ENCODE data around the gene MELTF. TPM values are rescaled to one million over a fixed set of nuclear protein-coding genes. Genes with fewer than 3 reads are reported as not detected.

Gene MELTF
- total RNA-seq, 1 donor from 2014 or later, result 21.6 TPM

DNA sequence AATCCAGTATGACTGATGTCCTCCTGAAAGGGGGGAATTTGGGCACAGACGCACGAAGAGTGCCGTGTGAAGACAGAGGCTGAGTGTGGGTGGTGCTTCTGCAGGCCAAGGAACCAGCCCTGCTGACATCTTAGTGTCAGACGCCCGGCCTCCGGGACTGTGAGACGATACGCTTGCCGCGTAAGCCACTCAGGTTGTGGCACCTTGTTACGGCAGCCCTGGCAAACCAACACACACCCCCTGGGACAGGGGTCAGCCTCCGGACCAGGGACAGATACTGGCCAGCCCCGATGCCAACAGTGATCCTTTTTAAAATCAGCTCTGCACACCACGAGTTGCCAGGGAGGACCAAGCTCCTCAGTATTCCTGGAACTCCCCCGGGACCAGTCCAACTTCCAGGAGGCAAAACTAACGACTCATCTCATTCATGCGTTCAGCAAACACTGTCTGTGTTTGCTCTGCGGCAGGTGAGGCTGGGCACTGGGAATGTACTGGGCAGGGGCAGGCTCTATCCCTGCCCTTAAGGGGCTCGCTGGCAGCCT is 39.8 kb downstream of the MELTF start:
- no peaks in the 10 kb centered on the region for H3K4me1 ChIP-seq
- H3K36me3 ChIP-seq, result no peaks in the 10 kb centered on the region
- no peak overlapping the region for H3K4me3 ChIP-seq
- H3K27me3 ChIP-seq, result no peaks in the 10 kb centered on the region
- intact Hi-C loops (cut with DNase I), result no loop called here
- no peaks in the 10 kb centered on the region for H3K9me3 ChIP-seq
- TF ChIP-seq, protein P1, sequence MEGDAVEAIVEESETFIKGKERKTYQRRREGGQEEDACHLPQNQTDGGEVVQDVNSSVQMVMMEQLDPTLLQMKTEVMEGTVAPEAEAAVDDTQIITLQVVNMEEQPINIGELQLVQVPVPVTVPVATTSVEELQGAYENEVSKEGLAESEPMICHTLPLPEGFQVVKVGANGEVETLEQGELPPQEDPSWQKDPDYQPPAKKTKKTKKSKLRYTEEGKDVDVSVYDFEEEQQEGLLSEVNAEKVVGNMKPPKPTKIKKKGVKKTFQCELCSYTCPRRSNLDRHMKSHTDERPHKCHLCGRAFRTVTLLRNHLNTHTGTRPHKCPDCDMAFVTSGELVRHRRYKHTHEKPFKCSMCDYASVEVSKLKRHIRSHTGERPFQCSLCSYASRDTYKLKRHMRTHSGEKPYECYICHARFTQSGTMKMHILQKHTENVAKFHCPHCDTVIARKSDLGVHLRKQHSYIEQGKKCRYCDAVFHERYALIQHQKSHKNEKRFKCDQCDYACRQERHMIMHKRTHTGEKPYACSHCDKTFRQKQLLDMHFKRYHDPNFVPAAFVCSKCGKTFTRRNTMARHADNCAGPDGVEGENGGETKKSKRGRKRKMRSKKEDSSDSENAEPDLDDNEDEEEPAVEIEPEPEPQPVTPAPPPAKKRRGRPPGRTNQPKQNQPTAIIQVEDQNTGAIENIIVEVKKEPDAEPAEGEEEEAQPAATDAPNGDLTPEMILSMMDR (IDR thresholded peaks at IDR 0.05), result no peak
- no peak for DNase-seq (ENCODE audit: low spot score in 2 of 2)
- H3K27ac ChIP-seq, result no peak overlapping the region

GRCh38 chr3:196988241-196989029 is 41.2 kb downstream of the MELTF start:
- H3K9me3 ChIP-seq, result no peaks in the 10 kb centered on the region
- intact Hi-C loops (cut with DNase I), result no loop called here
- no peak for DNase-seq (ENCODE audit: low spot score in 2 of 2)
- H3K27ac ChIP-seq, result no peak overlapping the region
- TF ChIP-seq, protein P1 (IDR thresholded peaks at IDR 0.05), result no peak
- no peaks in the 10 kb centered on the region for H3K36me3 ChIP-seq
- no peaks in the 10 kb centered on the region for H3K4me1 ChIP-seq
- no peaks in the 10 kb centered on the region for H3K27me3 ChIP-seq
- H3K4me3 ChIP-seq, result no peak overlapping the region

- intact Hi-C loops (cut with DNase I), result no loop called here
- no peak overlapping the region for H3K27ac ChIP-seq
- no peaks in the 10 kb centered on the region for H3K9me3 ChIP-seq
- no peaks in the 10 kb centered on the region for H3K36me3 ChIP-seq
- H3K4me3 ChIP-seq, result no peak overlapping the region
- TF ChIP-seq, protein P1 (IDR thresholded peaks at IDR 0.05), result no peak
- DNase-seq (ENCODE audit: low spot score in 2 of 2), result no peak
- no peaks in the 10 kb centered on the region for H3K4me1 ChIP-seq
- H3K27me3 ChIP-seq, result no peaks in the 10 kb centered on the region
These were observed 42.6 kb downstream of the MELTF start for GRCh38 chr3:196987022-196987421.

DNA sequence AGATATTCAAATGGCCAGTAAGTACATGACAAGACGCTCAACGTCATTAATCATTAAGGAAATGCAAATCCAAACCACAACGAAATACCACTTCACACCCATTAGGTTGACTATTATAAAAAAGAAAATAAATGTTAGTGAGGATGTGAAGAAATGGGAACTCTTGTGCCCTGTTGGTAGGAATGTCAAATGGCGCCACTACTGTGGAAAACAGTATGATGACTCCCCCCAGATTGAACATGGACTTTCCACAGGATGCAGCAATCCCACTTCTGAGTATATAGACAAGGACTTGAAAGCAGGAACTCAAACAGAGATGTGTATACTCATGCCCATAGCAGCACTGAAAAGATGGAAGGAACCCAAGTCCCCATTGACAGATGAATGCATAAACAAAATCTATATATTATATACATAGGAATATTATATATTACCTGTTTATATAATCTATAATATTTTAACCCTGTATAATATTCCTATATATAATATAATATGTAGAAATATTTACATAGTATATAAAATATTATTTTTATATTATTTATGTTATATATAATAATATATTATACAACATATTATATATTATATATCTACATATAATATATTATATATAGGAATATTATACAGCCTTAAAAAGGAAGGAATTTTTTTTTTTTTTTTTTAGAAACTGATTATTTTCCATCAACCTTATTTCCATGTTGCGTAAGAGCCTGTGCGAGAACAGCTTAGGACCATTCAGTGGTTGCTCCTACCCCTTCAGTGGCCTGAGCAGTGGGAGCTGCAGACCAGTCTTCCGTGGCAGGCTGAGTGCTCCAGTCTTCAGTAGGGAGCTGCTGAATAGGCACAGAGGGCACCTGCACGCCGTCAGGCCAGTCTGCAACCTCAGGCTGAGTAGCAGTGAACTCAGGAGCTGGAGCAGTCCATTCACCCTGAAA is 43.4 kb downstream of the MELTF start:
- no peaks in the 10 kb centered on the region for H3K27me3 ChIP-seq
- no peaks in the 10 kb centered on the region for H3K9me3 ChIP-seq
- H3K4me3 ChIP-seq, result no peak overlapping the region
- H3K4me1 ChIP-seq, result no peaks in the 10 kb centered on the region
- H3K27ac ChIP-seq, result no peak overlapping the region
- TF ChIP-seq, protein P1 (IDR thresholded peaks at IDR 0.05), result no peak
- no peak for DNase-seq (ENCODE audit: low spot score in 2 of 2)
- intact Hi-C loops (cut with DNase I), result no loop called here
- no peaks in the 10 kb centered on the region for H3K36me3 ChIP-seq

- no peak for DNase-seq (ENCODE audit: low spot score in 2 of 2)
- Histone ChIP-seq H3K4me1 (no peaks in the 10 kb centered on the region), H3K27me3 (no peaks in the 10 kb centered on the region), H3K4me3 (no peak overlapping the region), H3K36me3 (no peaks in the 10 kb centered on the region), H3K27ac (no peak overlapping the region), H3K9me3 (no peaks in the 10 kb centered on the region)
- TF ChIP-seq, protein P1 (IDR thresholded peaks at IDR 0.05), result no peak
- intact Hi-C loops (cut with DNase I), result no loop called here
These were observed 44.3 kb downstream of the MELTF start for GRCh38 chr3:196985298-196985697.

Measured in ascending aorta (tissue), 2 donors.